Naive thymus-derived CD4-positive, alpha-beta T cell (primary cell): ENCODE measurements around the gene RFX1. TPM values are rescaled to one million over a fixed set of nuclear protein-coding genes. Genes with fewer than 3 reads are reported as not detected.

Experiments
- ATAC-seq: fragments of 150-1000 bp; cut with Tn5 transposase; 2 replicates; pipeline ENCODE4 v1.10.0; 2021; ENCODE audit warnings: mild to moderate bottlenecking, moderate library complexity
- CTCF ChIA-PET: fragments of 350-600 bp; sonication (Branson Sonifier 250); formaldehyde crosslinking; loops from one replicate; lab custom pipeline; 2021; ENCODE audit warnings: antibody characterized with exemption; lab: Charles Lee
- POLR2A ChIA-PET: fragments of 350-600 bp; sonication (Branson Sonifier 250); formaldehyde crosslinking; loops from one replicate; lab custom pipeline; 2021; ENCODE audit warnings: antibody characterized with exemption, inconsistent platforms; lab: Charles Lee
- DNase-seq, 9 donors: peaks; one replicate each; pipeline versions ENCODE4 v3.0.0 to v3.0.0-alpha.2; 2020 to 2022; ENCODE audit warnings: mixed read lengths in 1 of 9
- H3K27ac ChIP-seq: one replicate; pipeline ENCODE4 v1.7.0; 2013; ENCODE audit warnings: mild to moderate bottlenecking, low read depth, low read length, moderate library complexity
- H3K27me3 ChIP-seq, 2 donors: one replicate each; pipeline ENCODE4 v1.7.0; 2013; ENCODE audit warnings: low read length in 2 of 2, mild to moderate bottlenecking in 2 of 2, moderate library complexity in 2 of 2; ENCODE audit not compliant: control insufficient read depth in 2 of 2, insufficient read depth in 2 of 2
- H3K36me3 ChIP-seq, 3 experiments: 1 replicate in 2 of 3; 2 replicates in 1 of 3; pipeline ENCODE4 v1.7.0; 2013; ENCODE audit warnings: low read length in 3 of 3, mild to moderate bottlenecking in 3 of 3, moderate library complexity in 1 of 3; ENCODE audit not compliant: insufficient read depth in 3 of 3, control insufficient read depth in 2 of 3
- H3K4me1 ChIP-seq, 2 donors: one replicate each; pipeline ENCODE4 v1.7.0; 2013; ENCODE audit warnings: low read length in 2 of 2, mild to moderate bottlenecking in 2 of 2, moderate library complexity in 1 of 2; ENCODE audit not compliant: control insufficient read depth in 2 of 2, insufficient read depth in 2 of 2
- H3K4me3 ChIP-seq: 2 replicates; pipeline ENCODE4 v1.7.0; 2013; ENCODE audit warnings: mild to moderate bottlenecking, low read length
- H3K9me3 ChIP-seq, 3 experiments: 1 replicate in 2 of 3; 2 replicates in 1 of 3; pipeline ENCODE4 v1.7.0; 2013; ENCODE audit warnings: low read length in 3 of 3; ENCODE audit not compliant: control insufficient read depth in 2 of 3
- H3K27ac Mint-ChIP-seq, 9 donors: one replicate each; pipeline ENCODE4 v1.8.0; 2020 to 2022; ENCODE audit warnings: mixed read lengths in 9 of 9, mild to moderate bottlenecking in 8 of 9, moderate library complexity in 5 of 9, inconsistent platforms in 2 of 9
- H3K27me3 Mint-ChIP-seq, 5 donors: one replicate each; pipeline ENCODE4 v1.8.0; 2021 to 2022; ENCODE audit warnings: mixed read lengths in 5 of 5, mild to moderate bottlenecking in 1 of 5
- H3K36me3 Mint-ChIP-seq, 5 donors: one replicate each; pipeline ENCODE4 v1.8.0; 2020 to 2022; ENCODE audit warnings: mixed read lengths in 5 of 5, mild to moderate bottlenecking in 3 of 5, inconsistent platforms in 1 of 5
- H3K4me1 Mint-ChIP-seq, 7 donors: one replicate each; pipeline ENCODE4 v1.8.0; 2020 to 2022; ENCODE audit warnings: mixed read lengths in 7 of 7, mild to moderate bottlenecking in 3 of 7, inconsistent platforms in 1 of 7
- H3K4me3 Mint-ChIP-seq, 10 donors: one replicate each; pipeline ENCODE4 v1.8.0; 2020 to 2022; ENCODE audit warnings: mild to moderate bottlenecking in 10 of 10, mixed read lengths in 10 of 10, moderate library complexity in 6 of 10, inconsistent platforms in 2 of 10
- H3K9me3 Mint-ChIP-seq, 11 donors: one replicate each; pipeline ENCODE4 v1.8.0; 2020 to 2022; ENCODE audit warnings: mixed read lengths in 11 of 11, mild to moderate bottlenecking in 4 of 11, inconsistent platforms in 1 of 11, moderate library complexity in 1 of 11
- intact Hi-C, 2 donors: fragments of 100-400 bp; cut with micrococcal nuclease; formaldehyde crosslinking; loops; one replicate each; pipeline ENCODE4 v1.15.1; 2023
- polyA plus RNA-seq, 2 donors: library from polyadenylated mRNA; unstranded; fragments of 300-500 nt; fragmentation: Illumina TruSeq; gene quantifications; one replicate each; pipeline ENCODE4 v1.2.3, GENCODE V29; 2021
- total RNA-seq, 6 experiments: library from RNA in 5 of 6; stranded (reverse) in 5 of 6; gene quantifications; 1 replicate in 5 of 6; 2 replicates in 1 of 6; pipeline ENCODE4 v1.2.3 and lab custom pipeline; 2021 to 2026

The RFX1 gene
- total and polyA plus RNA-seq, 7 experiments from 2014 or later: 1.0 to 23.5 (median 17.6) TPM

DNA sequence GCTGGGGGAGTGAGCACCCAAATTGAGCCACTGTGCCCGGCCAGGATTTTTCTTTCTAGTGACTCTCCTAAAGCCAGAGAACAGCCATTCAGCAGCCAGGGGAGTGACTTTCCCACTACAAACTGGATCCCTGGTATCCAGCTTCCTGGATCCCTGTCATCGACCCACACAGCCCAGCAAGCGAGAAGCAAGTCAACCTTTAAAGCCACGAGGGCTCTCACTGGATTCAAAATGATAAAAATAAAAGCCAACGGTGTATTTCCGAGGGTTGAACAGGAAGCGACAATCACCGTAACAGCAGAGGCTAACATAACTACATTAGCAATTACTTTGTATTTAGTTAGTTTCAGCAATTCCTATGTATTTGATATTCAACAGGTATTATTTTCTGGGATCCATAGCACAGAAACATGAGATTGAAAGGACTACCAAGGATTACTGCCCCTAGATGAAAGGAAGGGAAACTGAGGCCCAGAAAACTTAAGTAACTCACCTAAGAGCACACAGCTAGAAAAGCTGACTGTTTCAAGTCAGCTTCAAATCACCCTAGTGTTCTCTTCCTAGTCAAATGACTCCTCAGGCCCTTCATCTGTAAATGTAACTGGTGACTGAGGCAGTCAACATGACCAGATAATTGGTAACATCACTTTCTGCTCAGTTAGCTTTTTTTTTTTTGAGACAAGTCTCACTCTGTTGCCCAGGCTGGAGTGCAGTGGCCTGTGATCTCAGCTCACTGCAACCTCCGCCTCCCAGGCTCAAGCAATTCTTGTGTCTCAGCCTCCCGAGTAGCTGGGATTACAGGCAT lies 2.7 kb downstream of the RFX1 start:
- Histone ChIP-seq H3K4me1 (peaks cover 52 to 54% of the 10 kb centered on the region in 2 donors), H3K4me3 (no peak overlapping the region), H3K9me3 (no peaks in the 10 kb centered on the region), H3K27me3 (no peaks in the 10 kb centered on the region), H3K27ac (peak overlapping the region; percentile 99), H3K36me3 (no peaks in the 10 kb centered on the region)
- H3K4me1 Mint-ChIP-seq: peaks cover 38 to 70% (median 54%) of the 10 kb centered on the region in 7 donors
- no peaks in the 10 kb centered on the region for H3K27me3 Mint-ChIP-seq
- DNase-seq (peak in 5 of 9 donors; percentile 30 to 41 (median 32)), ATAC-seq (no peak)
- peak overlapping the region; percentile 92 to 100 (median 98) for H3K27ac Mint-ChIP-seq
- peaks cover 0 to 7% (median 0%) of the 10 kb centered on the region in 11 donors for H3K9me3 Mint-ChIP-seq
- H3K4me3 Mint-ChIP-seq: peak overlapping the region; percentile 70 to 85 (median 74)
- intact Hi-C loops: no loop called here
- ChIA-PET CTCF (interaction anchor here (0.6 to 2.2 kb wide), 4 partner anchors 18 to 547 kb away, joined by 3 to 6 read pairs (median 4); no protein-coding TSS in a partner anchor), POLR2A (interaction anchor here (0.7 to 11.6 kb wide), 13 partner anchors 18 to 1089 kb away, joined by 3 to 162 read pairs (median 3); partner anchors contain the start of genes C19orf53, DCAF15, IL27RA and RLN3)
- peaks cover 0 to 17% (median 5%) of the 10 kb centered on the region in 5 donors for H3K36me3 Mint-ChIP-seq

DNA sequence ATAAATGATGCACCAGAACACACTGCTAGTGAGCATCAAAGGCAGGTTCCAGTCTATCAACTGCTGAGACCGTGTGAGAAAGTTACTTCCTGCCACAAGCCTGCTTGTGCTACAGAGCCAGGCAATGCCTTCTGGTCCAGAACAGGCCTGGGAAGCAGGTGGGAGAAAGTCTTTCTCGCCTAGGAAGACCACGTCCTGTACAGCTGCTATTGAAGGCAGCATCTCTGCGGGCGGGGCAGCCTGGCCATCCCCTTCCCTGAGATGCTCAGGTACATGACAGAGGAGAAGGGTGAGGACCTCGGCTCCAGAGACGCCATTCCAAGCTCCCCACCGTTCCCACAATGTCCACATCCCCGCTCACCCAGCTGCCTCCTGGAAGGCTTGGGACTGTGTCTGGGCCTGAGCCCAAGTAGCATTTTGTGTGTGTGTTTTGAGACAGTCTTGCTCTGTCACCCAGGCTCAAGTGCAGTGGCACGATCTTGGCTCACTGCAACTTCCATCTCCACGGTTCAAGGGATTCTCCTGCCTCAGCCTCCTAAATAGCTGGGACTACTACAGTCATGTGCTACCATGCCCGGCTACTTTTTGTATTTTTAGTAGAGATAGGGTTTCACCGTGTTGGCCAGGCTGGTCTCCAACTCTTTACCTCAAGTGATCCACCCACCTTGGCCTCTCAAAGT lies 3.4 kb downstream of the RFX1 start:
- Mint-ChIP-seq H3K27me3 (no peaks in the 10 kb centered on the region), H3K4me1 (peaks cover 41 to 77% (median 58%) of the 10 kb centered on the region in 7 donors), H3K4me3 (peak overlapping the region; percentile 70 to 85 (median 74)), H3K27ac (peak overlapping the region; percentile 92 to 100 (median 98)), H3K36me3 (peaks cover 0 to 21% (median 5%) of the 10 kb centered on the region in 5 donors), H3K9me3 (peaks cover 0 to 7% (median 0%) of the 10 kb centered on the region in 11 donors)
- peaks cover 52 to 54% of the 10 kb centered on the region in 2 donors for H3K4me1 ChIP-seq
- no peak for ATAC-seq
- H3K27ac ChIP-seq: peak overlapping the region; percentile 99
- DNase-seq: peak in 6 of 9 donors; percentile 28 to 51 (median 44)
- no peaks in the 10 kb centered on the region for H3K36me3 ChIP-seq
- no peak overlapping the region for H3K4me3 ChIP-seq
- no peaks in the 10 kb centered on the region for H3K9me3 ChIP-seq
- CTCF ChIA-PET: interaction anchor here (1.1 to 1.3 kb wide), 2 partner anchors 17 to 19 kb away, joined by 3 read pairs; no protein-coding TSS in a partner anchor
- H3K27me3 ChIP-seq: no peaks in the 10 kb centered on the region
- POLR2A ChIA-PET: interaction anchor here (0.6 to 11.6 kb wide), 8 partner anchors 9 to 515 kb away, joined by 3 to 162 read pairs (median 9); partner anchors contain the start of genes DCAF15, IL27RA and RLN3
- intact Hi-C loops: loop anchor here in 1 of 2 donors (1.0 kb wide), 1 partner anchor 16 kb away; no protein-coding TSS in a partner anchor

DNA sequence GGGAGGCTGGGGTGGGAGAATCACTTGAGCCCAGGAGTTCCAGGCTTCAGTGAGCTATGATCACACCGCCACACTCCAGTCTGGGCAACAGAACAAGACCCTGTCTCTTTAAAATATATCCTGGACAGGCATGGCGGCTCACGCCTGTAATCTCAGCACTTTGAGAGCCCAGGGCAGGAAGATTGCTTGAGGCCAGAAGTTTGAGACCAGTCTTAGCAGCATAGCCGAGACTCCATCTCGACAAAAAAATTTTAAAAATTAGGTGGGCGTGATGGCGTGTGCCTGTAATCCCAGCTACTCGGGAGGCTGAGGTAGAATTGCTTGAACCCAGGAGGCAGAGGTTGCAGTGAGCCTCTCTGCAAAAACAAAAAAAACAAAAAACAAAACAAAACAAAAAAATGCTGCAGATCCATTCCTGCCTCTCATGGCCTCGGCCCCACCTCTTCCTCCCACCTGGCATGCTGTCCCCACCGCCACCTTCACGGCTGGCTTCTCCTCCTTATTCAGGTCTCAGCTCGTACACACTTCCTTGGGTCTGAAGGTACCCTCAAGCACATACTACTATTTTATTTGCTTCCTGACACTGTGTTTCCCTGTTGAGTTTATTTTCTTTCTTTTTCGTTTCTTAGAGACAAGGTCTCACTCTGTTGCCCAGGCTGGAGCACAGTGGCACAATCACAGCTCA lies 5.3 kb downstream of the RFX1 start:
- peak in 3 of 9 donors; percentile 10 to 36 (median 16) for DNase-seq
- no peaks in the 10 kb centered on the region for H3K27me3 Mint-ChIP-seq
- Histone ChIP-seq H3K4me1 (peaks cover 48 to 54% of the 10 kb centered on the region in 2 donors), H3K27ac (peak overlapping the region; percentile 99), H3K4me3 (no peak overlapping the region), H3K9me3 (no peaks in the 10 kb centered on the region), H3K27me3 (no peaks in the 10 kb centered on the region), H3K36me3 (peaks cover 0 to 4% (median 0%) of the 10 kb centered on the region in 3 experiments)
- H3K36me3 Mint-ChIP-seq: peaks cover 0 to 22% (median 5%) of the 10 kb centered on the region in 5 donors
- intact Hi-C loops: no loop called here
- ATAC-seq: no peak
- CTCF ChIA-PET: interaction anchor here (0.7 kb wide), 1 partner anchor 67 kb away, joined by 3 read pairs; no protein-coding TSS in a partner anchor
- H3K4me1 Mint-ChIP-seq: peaks cover 40 to 69% (median 58%) of the 10 kb centered on the region in 7 donors
- H3K27ac Mint-ChIP-seq: peak overlapping the region; percentile 93 to 100 (median 98)
- POLR2A ChIA-PET: interaction anchor here (0.8 to 11.6 kb wide), 7 partner anchors 9 to 117 kb away, joined by 3 to 160 read pairs (median 8); partner anchors contain the start of genes DCAF15 and IL27RA
- H3K9me3 Mint-ChIP-seq: peaks cover 0 to 4% (median 0%) of the 10 kb centered on the region in 11 donors
- H3K4me3 Mint-ChIP-seq: peak overlapping the region; percentile 43 to 79 (median 70)

DNA sequence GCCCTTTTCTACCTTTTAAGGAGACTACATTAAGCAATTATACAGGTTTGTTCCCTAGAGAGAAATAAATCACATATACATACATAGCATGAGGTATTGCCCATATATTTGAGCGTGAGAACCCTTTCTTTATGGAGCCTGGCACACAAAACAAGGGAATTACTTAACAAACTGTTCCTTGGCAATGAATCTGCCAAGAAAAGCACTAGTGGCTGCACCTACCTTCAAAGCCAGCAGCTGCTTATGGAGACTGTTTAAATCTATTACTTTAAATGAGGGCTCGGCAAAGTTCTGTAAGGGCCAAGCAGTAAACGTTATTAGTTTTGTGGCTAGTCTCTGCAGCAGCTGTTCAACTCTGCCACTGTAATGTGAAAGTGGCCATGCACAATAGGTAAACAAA lies 7.0 kb downstream of the RFX1 start:
- Mint-ChIP-seq H3K4me1 (peaks cover 27 to 55% (median 47%) of the 10 kb centered on the region in 7 donors), H3K36me3 (peaks cover 0 to 22% (median 5%) of the 10 kb centered on the region in 5 donors), H3K27me3 (no peaks in the 10 kb centered on the region), H3K27ac (peak overlapping the region in 8 of 9 donors; percentile 44 to 98 (median 84)), H3K9me3 (peaks cover 0 to 4% (median 0%) of the 10 kb centered on the region in 11 donors), H3K4me3 (peak overlapping the region in 1 of 10 donors; percentile 17)
- Histone ChIP-seq H3K4me3 (no peak overlapping the region), H3K4me1 (peaks cover 39 to 42% of the 10 kb centered on the region in 2 donors), H3K36me3 (peaks cover 0 to 4% (median 0%) of the 10 kb centered on the region in 3 experiments), H3K9me3 (no peaks in the 10 kb centered on the region), H3K27me3 (no peaks in the 10 kb centered on the region), H3K27ac (peak overlapping the region; percentile 43)
- ChIA-PET CTCF (interaction anchor here (0.5 to 0.8 kb wide), 2 partner anchors 43 to 77 kb away, joined by 4 read pairs; no protein-coding TSS in a partner anchor), POLR2A (interaction anchor here (3.2 to 11.6 kb wide), 2 partner anchors 14 to 32 kb away, joined by 11 to 160 read pairs; partner anchors contain the start of gene IL27RA)
- no peak for ATAC-seq
- intact Hi-C loops: no loop called here
- no peak for DNase-seq

DNA sequence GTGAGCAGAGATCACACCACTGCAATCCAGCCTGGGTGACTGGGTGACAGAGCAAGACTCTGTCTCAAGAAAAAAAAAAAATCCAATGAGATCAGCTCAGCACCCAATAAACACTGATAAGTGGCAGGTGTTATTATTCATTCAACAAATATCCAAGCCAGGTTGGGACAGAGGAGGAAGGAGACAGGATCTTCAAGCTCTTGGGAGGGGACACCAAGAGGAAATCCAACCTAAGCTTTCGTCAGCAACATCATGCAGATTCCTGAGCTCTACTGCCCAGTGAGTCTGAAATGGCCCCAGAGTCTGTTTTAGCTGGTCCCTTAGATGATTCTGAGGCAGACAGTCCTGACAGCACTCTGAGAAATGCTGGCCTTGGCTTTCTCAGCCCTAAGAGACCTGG lies 7.7 kb downstream of the RFX1 start:
- peaks cover 0 to 22% (median 5%) of the 10 kb centered on the region in 5 donors for H3K36me3 Mint-ChIP-seq
- no peak overlapping the region for H3K4me3 ChIP-seq
- DNase-seq: no peak
- H3K9me3 Mint-ChIP-seq: peaks cover 0 to 4% (median 0%) of the 10 kb centered on the region in 11 donors
- no peaks in the 10 kb centered on the region for H3K27me3 ChIP-seq
- no peak overlapping the region for H3K4me3 Mint-ChIP-seq
- peaks cover 23 to 51% (median 44%) of the 10 kb centered on the region in 7 donors for H3K4me1 Mint-ChIP-seq
- ChIA-PET POLR2A (interaction anchor here (2.1 to 11.6 kb wide), 3 partner anchors 9 to 33 kb away, joined by 7 to 160 read pairs (median 11); partner anchors contain the start of genes IL27RA and RFX1), CTCF (interaction anchor here (0.6 to 0.8 kb wide), 3 partner anchors 9 to 1035 kb away, joined by 3 to 4 read pairs (median 3); no protein-coding TSS in a partner anchor)
- H3K36me3 ChIP-seq: peaks cover 0 to 4% (median 2%) of the 10 kb centered on the region in 3 experiments
- intact Hi-C loops: no loop called here
- H3K9me3 ChIP-seq: no peaks in the 10 kb centered on the region
- H3K27ac Mint-ChIP-seq: peak overlapping the region in 8 of 9 donors; percentile 44 to 98 (median 83)
- H3K4me1 ChIP-seq: peaks cover 32 to 39% of the 10 kb centered on the region in 2 donors
- ATAC-seq: no peak
- H3K27ac ChIP-seq: peak overlapping the region; percentile 43
- H3K27me3 Mint-ChIP-seq: no peaks in the 10 kb centered on the region
